NCI-H2107 treated with DMSO at 0.1 percent for 48 hours (cell line): ENCODE data around the gene MTMR3.
A peak's percentile ranks its signal among the peaks of the same experiment; 100 is the strongest.

Experiments used
- DNase-seq: peaks from one replicate; lab custom pipeline; 2025; ENCODE audit not compliant: unreplicated experiment; lab: John Stamatoyannopoulos, UW

Gene MTMR3

DNA sequence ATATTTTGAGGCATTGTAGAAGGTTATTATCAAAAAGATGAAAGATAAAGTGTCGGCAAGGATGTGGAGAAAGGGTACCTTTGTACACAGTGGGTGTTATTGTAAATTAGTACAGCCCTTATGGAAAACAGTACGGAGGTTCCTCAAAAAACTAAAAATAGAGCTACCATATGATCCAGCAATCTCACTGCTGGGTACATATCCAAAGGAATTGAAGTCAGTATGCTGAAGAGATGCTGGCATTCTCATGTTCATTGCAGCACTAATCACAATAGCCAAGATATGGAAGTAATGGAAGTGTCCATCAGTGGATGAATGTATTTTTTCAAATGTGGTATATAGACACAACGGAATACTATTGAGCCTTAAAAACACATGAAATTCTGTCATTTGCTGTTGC is 15.1 kb upstream of the MTMR3 start:
- no peak for DNase-seq

DNA sequence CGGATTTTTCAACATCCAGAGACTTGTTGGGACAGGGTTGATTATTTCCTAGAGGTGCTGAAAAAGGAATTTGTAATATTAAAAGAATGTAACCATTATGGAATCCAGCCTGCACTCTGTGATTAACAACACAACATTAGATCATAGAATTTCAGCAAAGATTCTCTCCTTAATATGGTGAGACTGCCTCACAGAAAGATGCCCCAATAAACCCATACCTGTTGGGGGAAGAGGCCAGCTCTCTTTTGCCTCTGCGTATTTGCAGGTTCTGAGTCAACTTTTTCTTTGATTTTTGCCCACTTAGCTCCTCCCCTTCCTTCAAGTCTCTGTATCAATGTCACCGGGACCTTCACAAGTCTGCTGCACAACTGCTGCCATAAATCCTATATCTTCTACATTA is 12.4 kb upstream of the MTMR3 start:
- no peak for DNase-seq

DNA sequence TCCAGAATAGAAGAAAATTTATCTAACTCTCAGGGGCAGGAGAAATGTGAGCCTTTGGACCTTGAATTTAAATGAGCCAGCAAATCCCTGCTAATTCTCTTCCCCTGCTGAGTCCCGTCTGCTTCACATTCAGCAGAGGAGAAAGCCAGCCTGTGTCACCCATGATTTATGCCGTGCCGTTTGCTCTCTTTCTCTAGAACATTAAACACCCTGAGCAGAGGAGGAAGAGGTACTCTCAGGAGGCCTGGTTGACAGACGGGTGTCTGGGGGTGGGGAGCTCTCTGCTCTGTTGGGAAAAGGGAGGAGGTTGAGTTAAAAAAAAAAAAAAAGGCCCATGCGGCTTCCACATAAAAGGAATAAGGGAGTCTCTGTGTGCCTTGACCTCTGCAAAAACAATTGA is 11.3 kb upstream of the MTMR3 start:
- peak; percentile 46 for DNase-seq

DNA sequence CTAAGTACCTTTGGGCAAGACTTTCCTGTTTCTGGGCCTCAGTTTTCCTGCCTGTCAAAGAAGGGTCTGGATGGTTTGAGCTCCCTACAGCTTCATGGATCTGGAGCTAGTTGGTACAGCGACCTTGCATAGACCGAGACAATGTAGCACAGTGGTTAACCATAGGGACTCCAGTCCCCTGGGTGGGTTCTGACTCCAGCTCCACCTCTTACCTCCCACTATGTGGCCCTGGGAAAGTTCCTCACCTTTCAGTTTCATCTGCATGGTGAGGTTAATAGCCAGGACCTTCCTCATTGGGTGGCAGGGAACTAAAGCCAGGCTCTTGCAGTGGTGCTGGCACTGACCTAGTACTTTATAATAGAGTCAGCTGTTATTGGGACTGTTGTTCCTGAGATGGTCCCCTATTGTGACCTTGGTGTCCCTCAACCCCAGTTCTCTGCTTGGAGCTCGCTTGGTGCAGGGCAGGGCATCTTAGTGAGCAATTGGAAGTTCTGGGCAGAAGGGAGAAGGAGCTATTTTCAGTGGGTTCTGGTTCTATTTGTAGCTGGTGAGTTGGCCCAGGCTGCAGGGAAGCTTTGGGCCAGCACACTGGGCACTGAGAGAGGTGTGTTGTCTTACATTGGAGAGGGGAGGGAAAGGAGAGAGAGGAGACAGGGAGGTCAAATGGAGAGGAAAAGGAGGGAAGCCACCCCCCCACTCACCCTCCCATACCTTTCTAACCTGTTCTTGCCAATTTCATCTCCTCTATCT is 10.7 kb upstream of the MTMR3 start:
- no peak for DNase-seq

DNA sequence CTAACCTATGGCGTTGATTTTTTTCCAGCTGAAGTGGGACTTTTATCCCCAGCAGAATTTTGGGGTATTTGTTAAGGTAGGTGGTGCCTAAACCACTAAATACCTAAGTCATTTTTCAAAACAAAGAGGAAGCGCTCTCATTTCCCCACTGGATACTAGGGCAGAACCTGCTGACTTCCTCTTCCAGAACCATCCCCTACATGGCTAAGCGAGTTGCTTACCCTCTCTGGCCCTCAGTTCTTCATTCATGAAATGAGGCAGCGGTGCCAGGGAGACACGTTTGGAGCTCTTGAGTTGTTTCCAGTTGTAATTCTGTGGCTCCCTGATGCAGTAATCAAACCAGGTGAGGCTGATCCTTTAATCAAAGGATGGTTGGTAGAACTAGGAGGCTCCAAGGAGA is 10.0 kb upstream of the MTMR3 start:
- no peak for DNase-seq

DNA sequence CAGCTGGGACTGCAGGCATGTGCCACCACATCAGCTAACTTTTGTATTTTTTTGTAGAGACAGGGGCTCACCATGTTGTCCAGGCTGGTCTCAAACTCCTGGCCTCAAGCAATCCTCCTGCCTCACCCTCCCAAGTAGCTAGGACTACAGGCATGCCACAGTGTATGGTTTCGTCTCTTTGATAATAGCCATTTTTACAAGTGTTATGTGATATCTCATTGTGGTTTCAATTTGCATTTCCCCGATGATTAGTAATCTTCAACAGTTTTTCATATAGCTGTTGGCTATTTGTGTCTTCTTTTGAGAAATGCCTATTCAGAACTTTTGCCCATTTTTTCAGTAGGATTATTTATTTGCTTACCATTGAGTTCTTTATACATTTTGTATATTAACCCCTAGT is 9.0 kb upstream of the MTMR3 start:
- no peak for DNase-seq

DNA sequence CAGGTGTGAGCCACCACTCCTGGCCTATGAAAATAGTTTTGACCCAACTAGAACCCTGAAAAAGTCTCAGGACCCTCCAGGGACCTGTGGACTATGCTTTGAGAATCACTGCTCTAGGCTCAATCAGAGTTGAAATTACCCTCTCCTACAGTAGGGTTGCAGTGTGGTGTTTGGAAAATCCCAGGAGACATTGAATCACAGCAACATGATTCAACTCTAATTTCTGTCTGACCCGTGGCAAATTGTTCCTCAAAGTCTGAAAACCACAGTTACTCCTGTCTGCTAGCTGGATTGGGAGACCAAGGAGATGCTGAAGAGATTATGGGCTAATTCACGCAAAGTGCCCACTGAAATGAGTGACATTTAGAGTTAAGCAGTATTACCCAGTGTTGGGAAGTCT is 5.4 kb upstream of the MTMR3 start:
- no peak for DNase-seq

DNA sequence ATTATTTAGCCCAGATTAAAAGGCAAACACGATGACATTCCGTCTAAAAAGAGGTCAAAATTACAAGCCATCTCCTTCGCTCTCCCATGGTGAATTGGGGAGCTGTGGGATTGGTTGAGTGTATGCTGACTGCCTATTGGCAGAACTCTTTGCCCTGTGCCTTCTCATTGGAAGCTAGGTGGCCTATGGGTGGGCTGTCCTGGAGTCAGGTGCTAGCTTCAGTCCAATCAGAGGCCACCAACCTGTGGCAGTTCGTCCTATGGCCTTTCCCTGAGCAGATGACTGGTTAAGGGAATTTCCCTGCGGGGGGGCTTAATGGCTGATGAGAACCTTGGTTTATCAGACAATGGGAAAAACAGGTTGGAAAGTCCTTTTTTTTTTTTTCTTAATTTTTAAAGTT is 3.2 kb upstream of the MTMR3 start:
- no peak for DNase-seq

DNA sequence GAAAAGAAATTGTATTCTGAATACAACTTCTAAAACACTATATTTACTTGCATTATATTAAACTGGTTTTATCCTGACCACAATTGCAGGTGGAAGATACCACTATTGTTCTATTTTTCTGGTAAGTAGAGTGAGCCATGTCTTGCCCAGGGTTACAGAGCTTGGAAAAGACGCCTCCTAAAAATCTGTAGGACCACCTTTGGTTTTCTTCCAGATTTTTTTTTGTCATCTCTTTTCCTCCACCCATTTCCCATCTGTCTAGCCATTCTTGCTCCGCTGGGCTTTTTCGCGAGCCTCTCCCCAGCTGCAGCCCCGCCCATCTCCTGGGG is 294 bp upstream of the MTMR3 start:
- DNase-seq, result no peak

DNA sequence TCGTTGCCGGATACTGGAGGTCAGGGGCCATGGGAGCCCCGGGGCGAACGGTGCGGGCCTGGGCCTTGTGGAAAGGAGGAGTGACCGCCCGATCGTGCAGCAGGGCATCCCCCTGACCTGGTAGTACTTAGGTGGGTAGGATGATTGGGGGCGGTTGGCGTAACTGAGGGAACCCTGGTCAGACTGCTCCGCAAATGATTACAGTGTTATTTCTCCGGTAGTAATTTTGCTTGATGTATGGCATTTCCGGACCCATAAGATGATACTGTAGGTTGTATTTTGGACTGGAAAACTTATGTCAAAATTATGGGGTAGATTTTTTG is 762 bp downstream of the MTMR3 start:
- no peak for DNase-seq

DNA sequence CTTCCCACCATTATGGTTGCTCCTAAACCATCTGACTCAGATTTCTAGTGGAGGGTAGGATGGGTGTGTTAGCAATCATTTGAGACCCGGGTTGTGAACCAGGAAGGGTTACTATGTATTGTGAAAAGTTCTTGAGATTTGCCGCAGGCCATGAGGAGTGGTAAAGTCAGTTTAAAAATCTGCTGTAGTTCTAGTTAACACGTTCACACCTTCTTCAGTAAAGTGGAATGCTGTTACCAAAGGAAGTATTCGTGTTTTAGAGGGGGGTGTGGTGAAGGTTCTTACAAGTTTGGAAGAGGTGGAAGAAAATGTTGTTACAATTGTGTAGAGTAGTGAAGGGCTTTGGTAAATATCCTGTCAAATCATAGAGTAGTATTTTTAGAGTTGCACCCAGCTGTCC is 2.6 kb downstream of the MTMR3 start:
- DNase-seq, result no peak

DNA sequence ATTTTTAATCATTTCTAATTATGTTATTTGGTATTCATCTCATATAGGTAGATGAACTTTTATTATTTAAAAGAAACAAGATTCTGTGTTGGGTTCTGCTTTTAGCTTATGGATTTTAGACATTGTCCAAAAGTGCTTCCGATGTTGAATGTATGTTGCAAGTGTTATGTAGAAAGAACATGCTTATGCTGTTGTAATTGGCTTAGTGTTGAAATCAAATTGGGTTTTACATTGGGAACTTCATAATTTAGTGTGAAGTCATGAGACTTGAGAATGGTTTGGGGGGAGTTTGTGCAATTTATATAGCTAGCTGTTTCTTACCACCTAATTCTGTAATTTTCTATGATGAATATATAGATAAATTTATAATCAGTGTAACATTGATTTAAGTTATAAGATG is 3.6 kb downstream of the MTMR3 start:
- no peak for DNase-seq

DNA sequence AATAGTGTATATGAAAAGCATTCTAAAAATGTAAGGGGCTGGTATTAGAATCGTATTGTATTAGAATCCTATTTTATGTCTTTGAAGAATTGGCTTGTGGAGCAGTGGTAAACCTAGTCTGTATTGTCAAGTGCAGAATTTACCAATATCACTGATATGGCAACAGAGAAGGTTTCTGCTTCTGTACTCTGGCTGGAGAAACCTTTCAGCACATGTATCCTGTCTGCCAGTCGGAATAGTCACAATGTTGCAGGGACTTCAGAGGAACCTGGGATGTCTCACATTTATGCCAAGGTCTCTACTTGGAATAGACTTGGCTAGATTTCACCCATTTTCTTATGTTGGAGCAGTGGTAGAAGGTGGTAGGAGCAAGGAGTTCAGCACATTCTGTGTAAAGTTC is 4.4 kb downstream of the MTMR3 start:
- no peak for DNase-seq

DNA sequence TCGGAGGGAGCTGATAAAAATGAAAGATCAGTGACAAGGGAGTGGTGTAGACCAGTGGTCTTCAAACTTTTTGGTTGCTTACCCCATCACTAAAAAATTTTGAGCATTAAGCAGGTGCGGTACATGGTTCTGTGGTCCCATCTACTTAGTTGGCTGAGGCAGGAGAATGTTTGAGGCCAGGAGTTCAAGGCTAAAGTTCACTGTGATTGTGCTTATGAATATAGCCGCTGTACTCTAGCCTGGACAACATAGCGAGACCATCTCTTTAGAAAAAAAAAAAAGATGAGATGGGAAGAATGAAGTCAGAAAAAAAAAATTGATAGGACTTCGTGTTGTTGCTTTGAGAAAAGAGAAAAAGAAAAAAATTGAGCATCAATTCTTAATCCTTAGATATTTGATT is 7.8 kb downstream of the MTMR3 start:
- DNase-seq, result no peak

DNA sequence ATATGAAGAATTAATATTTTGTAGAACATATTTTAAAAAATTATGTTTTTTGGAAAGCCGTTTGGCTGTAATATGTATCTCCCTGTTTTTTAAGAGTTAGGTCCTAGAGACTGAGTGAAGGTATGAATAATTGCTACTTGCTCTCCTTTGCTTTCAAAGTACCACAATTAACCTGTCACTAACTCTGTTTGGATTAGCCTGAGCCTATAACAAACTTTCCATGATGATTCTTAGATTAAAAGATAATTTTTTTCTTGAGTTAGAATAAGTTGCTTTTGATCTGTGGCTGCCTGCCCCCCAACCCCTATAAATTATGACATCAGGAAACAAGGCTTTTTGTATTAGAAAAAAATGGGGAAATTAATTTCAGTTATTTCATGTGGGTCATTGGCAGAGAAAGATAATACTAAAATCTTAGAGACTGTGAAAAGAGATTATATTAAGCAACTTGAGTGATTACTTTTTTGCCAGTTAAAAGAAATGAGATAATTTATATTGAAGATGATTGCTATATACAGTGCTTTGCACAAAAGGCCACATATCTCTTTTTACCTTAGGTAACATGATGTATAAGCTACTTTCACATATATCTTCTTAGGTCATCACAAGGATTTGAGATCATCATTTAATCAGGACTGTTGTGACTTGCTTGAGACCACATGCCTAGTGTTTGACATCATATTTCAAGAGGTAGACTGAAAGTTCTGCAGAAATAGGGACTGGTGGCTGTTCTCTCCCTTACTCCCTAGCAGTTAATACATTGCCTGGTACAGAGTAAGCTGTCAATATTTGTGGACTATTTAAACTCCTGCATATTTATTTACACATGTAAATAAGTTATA is 9.6 kb downstream of the MTMR3 start:
- no peak for DNase-seq

DNA sequence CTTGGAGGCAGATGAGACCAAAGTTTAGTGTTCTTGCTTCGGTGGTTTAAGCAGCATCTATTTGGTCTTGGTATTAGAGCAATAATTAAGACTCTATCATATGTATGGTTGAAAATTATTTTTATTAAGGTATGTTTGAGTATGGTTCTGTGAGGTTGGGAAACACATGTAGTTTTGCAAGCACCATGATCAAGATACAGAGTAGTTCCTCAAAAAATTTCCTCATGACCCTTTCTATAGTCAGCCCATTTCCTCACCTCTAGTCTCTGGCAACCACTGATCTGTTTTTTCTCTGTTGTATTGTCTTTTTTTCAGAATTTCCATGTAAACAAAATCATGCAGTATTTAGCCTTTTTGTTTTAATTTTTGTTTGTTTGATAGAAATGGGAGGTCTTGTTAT is 18.4 kb downstream of the MTMR3 start:
- DNase-seq, result no peak

DNA sequence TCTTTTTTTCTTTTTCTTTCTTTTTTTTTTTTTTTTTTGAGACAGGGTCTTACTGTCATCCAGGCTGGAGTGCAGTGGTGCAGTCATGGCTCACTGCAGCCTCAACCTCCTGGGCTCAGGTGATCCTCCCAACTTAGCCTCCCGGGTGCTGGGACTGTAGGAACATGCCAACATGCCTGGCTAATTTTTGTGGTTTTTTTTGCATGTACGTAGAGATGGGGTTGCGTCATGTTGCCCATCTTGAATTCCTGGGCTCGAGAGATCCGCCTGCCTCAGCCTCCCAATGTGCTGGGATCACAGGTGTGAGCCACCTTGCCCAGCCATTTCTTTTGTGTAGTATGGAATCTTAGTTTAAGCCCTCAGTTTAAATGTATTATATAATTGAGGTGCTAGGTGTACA is 20.4 kb downstream of the MTMR3 start:
- no peak for DNase-seq

DNA sequence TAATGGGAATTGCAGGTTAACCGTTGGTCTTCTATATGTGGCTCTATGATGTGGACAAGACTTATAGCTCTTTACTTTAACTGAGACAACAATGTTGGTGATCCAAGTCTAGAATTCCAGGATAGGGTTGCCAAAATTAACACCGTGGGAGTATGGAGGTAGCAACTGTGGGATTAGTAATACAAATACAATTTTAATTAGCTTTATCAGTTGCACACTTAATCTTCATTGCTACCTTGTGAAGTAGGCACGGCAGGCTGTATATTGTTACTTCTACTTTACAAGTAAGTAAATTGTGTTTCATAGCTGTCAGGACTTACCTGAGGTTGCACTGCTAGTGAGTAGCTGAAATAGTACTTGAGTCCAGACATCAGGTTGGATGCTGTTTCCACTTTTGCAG is 21.0 kb downstream of the MTMR3 start:
- no peak for DNase-seq

DNA sequence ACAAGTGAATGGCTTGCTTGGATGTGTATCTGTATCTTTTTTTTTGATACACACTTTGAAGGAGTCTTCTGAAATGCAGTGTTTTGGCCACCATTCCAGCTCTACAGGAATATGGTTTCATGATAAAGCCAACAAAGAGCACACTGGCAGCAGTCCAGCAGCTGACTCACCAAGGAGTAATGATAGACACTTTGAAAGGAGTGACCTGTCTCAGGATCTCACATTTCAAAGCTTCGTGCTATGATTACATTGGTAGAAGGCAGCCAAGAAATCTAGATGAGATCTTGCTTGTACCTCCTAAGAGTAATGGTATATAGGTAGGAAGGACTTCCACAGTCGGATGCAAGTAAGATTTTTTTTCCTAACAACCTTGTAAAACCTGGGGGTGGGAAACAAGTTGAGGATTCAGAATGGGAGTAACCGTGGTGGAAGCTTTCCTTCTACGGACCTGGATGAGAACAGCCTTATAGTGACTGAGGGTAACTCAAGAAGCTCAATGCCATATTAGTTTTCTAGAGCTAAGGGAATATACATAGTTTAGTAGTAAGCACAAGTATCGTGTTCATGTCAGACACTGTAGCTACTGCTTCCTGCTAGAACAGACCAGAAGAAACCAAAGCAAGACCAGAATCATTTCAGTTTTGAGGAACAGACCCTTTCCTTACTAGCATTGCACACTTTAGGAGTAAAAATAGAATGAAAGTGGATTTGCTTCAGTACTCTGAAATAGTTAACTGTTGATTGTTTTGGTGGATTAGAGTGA is 25.0 kb downstream of the MTMR3 start:
- peak; percentile 56 for DNase-seq

DNA sequence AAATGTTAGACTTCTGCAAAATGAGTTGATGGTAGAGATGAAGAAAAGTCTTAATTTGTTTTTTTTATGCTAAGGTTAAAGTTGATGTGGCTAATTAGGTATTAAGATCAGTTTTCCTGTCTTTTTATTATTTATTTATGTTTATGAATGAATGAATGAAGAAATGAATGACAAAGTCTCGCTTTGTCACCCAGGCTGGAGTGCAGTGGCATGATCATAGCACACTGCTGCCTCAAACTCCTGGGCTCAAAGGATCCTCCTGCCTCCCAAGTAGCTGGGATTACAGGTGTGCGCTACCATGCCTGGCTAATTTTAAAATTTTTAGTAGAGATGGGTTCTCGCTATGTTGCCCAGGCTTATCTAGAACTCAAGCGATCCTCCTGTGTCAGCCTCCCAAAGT is 29.2 kb downstream of the MTMR3 start:
- DNase-seq, result no peak

DNA sequence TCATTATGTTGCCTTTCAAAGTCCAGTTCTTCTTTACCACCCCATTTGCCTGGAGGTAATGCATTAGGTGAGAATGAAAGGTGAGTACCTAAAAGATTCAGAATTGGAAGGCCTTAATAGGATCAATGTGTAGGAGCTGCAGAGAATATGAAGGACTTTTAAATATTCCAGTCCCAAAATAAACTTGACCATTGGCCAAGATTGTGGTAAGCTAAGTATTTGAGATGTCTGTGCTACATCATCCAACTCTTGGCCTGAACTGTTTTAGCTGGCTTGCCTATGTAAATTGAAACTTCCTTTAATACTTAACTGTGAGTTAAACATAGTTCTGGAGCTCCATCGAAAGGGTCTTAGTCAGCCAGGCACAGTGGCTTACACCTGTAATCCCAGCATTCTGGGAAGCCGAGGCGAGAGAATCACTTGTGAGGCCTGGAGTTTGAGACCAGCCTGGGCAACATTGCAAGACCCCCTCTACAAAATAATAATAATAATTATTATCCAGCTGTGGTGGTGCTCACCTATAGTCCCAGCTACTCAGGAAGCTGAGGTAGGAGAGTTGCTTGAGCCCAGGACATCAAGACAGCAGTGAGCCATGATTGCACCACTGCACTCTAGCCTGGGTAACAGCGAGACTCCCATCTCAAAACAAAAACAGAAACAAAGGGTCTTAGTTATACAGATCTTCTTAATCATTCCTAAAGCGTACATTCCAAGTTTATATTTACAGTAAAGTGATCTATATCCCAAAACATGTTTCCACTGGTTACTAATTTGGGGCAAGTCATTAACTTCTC is 29.8 kb downstream of the MTMR3 start:
- no peak for DNase-seq
